ENCODE results near the gene ARHGAP24.

DNA sequence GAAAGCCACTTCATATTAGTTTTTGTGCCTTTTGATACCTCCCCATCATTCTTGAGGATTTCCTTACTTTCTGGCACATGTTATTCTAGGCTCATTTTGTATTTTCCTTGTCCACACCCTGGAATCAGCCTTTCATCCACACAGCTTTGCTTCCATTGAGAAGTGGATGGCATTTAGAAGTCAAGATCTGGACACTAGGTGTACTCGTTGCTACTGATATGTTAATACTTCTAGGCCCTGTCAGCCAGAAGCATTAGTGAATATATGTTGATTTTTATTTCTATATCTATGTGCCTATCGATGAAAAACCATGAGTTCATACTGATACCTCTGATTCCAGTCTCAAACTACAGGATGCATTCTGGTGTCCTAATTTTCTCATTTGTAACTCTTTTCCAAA is 73.2 kb downstream of the ARHGAP24 start:
- TF ChIP-seq CEBPB (IDR thresholded peaks at IDR 0.05; ENCODE audit: low read depth) (no peak), POLR2AphosphoS5 (IDR thresholded peaks at IDR 0.05; ENCODE audit: low read depth, low read length) (no peak), CTCF (IDR thresholded peaks at IDR 0.05 in 2 of 3, conservative IDR thresholded peaks at IDR 0.05 in 1 of 3; ENCODE audit: borderline replicate concordance in 1 of 3, insufficient read depth in 1 of 3, low read depth in 2 of 3, low read length in 2 of 3) (no peak), YY1 (IDR thresholded peaks at IDR 0.05; ENCODE audit: extremely low read depth, insufficient replicate concordance, low read depth, low read length) (no peak)
